GM18502 (cell line): ENCODE data around the gene PTGES.
"Not testable (repeated sequence)": the region's sequence is repeated elsewhere in the genome, so short reads cannot be mapped to it uniquely, and the experiment has no call there.

Source experiments
- ATAC-seq: cut with Tn5 transposase; IDR thresholded peaks from one replicate; pipeline ENCODE4 v1.9.1; 2021; ENCODE audit warnings: mild to moderate bottlenecking; ENCODE audit not compliant: unreplicated experiment, poor library complexity

Gene PTGES, protein sequence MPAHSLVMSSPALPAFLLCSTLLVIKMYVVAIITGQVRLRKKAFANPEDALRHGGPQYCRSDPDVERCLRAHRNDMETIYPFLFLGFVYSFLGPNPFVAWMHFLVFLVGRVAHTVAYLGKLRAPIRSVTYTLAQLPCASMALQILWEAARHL

DNA sequence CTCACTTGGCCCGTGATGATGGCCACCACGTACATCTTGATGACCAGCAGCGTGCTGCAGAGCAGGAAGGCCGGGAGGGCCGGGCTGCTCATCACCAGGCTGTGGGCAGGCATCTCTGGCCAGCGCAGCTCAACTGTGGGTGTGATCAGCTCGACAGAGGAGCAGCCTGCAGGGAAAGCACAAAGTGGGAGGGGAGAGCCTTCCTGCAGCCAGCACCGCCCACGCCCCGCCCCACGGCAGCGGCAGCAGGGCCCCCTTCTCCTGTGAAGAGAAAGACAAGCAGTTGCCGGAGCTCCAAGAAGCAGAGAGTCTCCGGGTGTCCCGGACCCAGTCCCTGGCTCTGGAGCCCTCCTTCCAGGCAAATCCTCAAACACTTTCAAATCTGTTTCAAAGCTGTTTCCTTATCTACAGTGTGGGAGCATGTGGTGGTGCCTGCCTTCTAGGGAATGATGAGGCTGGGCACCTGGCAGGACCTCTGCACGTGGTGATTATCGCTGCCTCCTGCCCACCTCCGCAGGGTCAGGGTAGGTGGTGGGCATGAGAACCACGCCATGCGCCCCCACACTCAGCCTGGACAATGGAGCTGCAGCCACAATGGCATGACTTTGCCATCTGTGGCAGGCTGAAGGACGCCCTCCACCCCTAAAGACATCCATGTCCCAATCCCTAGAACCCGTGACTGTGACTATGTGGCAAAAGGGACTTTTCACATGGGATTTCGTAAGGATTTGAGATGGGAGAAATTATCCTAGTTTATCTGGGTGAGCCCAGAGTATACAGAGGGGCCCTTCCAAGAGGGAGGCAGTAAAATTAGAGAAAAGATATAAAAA lies at the start of gene PTGES:
Gene PTGES, minus strand, starts transcription at position 143 of the 830 bp plus-strand sequence. Its CDS starts 30 bp downstream, at position 113.
- ATAC-seq: no peak

GRCh38 chr9:129801504-129801903 lies 48.7 kb upstream of the PTGES start:
- no peak for ATAC-seq

DNA sequence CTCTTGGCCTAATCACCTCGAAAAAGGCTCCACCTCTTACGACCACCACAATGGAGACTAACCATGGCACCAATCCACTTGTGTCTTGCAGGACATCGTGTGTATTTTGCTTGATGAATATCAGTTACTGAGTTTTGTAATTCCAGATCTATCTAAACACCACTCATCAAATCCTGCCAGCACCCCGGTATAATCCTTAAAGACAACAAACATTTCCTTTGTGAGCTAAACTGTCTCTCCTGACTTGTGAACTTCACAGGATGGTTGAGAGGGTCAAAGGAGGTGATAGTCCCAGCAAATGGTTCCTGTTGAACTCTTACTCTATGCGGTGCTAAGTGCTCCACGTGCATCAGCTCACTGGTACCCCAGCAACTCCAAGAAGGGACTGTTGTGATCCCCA lies 46.1 kb upstream of the PTGES start:
- no peak for ATAC-seq

DNA sequence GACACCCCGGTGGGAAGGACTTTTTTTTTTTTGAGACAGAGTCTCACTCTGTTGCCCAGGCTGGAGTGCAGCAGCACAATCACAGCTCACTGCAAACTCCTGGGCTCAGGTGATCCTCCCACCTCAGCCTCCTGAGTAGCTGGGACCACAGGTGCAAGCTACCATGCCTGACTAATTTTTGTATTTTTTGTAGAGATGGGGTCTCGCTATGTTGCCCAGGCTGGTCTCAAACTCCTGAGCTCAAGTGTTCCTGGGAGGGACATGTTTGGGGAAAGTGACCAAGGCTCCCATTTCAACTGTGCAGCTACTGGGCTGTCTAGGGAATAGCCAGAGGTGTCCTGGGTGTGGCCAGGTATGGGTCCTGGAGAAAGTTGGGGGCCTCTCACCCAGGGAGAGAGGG lies 43.2 kb upstream of the PTGES start:
- not testable (repeated sequence) for ATAC-seq

GRCh38 chr9:129794549-129794948 lies 41.7 kb upstream of the PTGES start:
- no peak for ATAC-seq

DNA sequence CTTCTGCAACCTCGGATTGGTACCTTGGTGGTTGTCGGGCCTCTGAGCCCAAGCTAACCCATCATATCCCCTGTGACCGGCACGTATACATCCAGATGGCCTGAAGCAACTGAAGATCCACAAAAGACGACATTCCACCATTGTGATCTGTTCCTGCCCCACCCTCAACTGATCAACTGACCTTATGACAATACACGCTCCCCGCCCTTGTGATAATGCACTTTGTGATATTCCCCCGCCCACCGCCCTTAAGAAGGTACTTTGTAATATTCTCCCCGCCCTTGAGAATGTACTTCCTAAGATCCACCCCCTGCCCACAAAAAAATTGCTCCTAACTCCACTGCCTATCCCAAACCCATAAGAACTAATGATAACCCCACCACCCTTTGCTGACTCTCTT lies 33.6 kb upstream of the PTGES start:
- ATAC-seq: no peak

DNA sequence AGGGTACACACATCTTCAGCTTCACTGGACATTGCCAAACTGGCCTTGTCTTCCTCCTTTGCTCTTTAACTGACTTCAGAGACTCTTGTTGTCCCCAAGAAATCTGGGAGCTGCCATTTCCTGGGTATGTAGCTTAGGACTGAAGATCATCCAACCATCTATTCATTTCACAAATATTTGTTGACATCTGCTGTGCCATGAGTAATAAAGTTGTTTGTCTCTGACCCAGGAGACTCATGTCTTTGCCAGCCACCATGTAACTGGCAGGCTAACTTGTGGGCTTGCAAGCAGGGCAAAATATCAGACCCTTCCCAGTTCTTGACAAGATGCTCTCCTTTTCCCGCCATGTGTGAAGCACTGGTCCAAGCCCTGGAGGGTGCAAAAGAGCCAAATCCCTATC lies 33.0 kb upstream of the PTGES start:
- ATAC-seq: no peak

- ATAC-seq: not testable (repeated sequence)
Measured at GRCh38 chr9:129784970-129785369, 32.1 kb upstream of the PTGES start.

- no peak for ATAC-seq
Measured at GRCh38 chr9:129783516-129784361, 30.9 kb upstream of the PTGES start.

DNA sequence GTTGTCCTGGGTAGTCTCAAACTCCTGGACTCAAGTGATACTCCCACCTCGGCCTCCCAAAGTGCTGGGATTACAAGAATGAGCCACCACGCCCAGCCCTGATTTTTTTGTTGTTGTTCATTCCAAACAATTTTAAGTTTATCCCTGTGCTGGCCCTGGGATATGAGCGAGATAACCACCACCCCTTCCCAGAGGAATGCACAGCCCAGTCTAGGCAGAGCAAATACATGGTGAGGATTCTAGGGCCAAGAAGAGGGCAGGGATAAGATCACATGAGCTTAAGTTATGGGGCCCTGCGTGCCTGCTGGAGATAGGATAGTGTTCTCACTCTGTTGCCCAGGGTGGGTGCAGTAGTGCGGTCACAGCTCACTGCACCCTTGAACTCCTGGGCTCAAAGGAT lies 29.1 kb upstream of the PTGES start:
- ATAC-seq: no peak

- ATAC-seq: no peak
Measured at GRCh38 chr9:129781131-129781530, 28.3 kb upstream of the PTGES start.

DNA sequence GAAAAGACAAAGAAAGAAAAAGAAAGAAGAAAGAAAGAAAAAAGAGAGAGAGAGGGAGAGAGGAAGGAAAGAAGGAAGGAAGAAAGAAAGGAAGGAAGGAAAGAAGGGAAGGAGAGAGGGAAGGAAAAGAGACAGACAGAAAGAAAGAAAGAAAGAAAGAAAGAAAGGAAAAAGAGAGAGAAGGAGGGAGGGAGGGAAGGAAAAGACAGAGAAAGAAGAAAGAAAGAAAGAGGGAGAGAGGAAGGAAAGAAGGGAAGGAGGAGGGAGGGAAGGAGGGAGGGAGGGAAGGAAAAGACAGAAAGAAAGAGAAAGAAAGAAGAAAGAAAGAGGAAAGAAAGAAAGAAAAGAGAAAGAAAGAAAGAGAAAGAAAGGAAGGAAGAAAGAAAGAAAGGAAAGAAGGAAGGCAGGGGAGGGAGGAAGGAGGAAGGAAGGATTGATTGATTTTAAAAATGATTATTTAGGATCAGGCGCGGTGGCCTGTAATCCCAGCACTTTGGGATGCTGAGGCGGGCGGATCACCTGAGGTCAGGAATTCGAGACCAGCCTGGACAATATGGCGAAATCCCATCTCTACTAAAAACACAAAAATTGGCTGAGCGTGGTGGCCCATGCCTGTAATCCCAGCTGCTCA lies 26.8 kb upstream of the PTGES start:
- no peak for ATAC-seq

DNA sequence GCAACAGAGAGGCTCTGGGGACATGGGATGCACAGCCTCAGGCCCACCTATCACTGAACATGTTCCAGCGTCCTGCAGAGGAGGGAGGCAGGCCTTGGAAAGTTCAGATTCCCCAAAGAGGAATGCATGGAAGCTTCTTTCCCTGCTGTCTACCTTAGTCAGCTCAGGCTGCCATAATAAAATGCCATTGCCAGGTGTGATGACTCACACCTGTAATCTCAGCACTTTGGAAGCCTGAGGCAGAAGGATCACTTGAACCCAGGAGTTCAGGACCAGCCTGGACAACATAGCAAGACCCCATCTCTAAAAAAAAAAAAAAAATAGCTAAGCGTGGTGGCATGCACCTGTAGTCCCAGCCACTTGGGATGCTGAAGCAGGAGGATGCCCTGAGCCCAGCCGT lies 25.6 kb upstream of the PTGES start:
- no peak for ATAC-seq

- ATAC-seq: no peak
Measured at GRCh38 chr9:129777769-129778130, 24.9 kb upstream of the PTGES start.

- no peak for ATAC-seq
Measured at GRCh38 chr9:129776938-129777768, 24.3 kb upstream of the PTGES start.

DNA sequence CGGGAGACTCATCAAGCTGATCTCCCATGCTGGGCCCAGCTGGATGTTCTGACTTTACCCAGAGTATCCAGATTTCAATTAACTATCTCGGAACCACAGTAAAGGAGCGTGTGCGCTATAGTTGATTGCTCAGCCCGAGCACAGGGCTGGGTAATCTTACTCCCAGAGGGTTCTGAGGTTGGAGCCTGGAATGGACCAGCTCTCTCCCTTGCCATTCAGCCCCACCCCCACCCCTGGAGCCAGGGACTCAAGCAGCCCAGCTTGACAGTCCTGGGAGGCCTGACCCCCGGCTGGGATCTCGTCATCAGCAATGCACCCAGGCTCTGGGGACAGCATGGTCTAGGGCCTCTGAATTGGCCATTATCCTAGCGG lies 23.7 kb upstream of the PTGES start:
- ATAC-seq: no peak

GRCh38 chr9:129776096-129776495 lies 23.3 kb upstream of the PTGES start:
- ATAC-seq: not testable (repeated sequence)

DNA sequence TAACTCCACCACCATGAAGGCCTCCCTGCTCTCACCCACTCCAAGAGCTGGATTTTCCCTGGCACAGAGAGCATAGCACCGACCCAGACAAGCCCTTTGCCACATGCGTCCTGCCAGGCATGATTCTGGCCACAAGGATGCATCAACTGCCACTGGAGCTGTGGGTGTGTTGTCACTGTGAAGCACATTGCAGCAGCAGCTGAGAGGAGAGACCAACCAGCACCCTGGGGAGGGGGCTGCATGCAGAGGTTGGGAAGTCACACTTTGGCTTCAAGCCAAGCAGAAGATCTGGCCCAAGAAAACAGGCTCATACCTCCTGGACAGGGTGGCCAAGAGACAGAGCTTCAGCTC lies 22.6 kb upstream of the PTGES start:
- no peak for ATAC-seq

DNA sequence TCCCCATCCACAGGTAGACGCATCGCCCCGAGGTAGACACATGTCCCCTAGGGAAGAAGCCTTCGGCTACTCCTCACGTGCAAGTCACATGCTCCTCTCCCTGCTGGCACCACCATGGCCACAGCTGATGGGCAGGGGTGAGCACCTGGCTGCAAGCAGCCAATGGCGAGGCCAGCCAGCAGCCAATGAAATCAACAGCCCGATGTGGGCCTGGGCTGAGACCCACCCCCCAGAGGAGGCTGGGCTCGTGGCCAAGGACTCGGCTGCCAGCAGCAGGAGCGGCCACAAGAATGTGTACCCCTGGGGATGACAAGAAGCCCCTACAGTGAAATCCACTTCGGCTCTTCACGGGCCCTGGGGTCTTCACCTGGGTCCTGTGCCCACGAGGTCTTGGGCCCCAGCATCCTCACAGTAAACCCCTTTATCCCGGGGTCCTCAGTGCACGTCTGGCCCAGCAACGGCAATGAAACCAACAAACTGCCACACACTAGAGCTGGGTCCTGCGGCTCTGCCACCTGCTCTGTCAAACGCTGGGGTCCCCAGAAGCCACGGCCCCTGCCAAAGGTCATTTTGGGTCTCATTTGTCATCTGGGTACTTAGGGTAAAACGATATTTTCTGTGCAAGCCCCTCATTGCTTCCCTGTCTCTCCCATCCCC lies 22.1 kb upstream of the PTGES start:
- no peak for ATAC-seq
